ENCODE data around the gene INPP5E.

INPP5E gene

GRCh38 chr9:136380381-136380780 is 59.3 kb downstream of the INPP5E start (continued):
- TF ChIP-seq WT1 (tag by site-specific recombination; IDR thresholded peaks at IDR 0.05): no peak
- TF ChIP-seq ZNF426 (tag by site-specific recombination; IDR thresholded peaks at IDR 0.05): no peak
- TF ChIP-seq ZNF23 (tag by site-specific recombination; IDR thresholded peaks at IDR 0.05; ENCODE audit: borderline replicate concordance): no peak
- no peak for TF ChIP-seq ZBTB11 (tag by site-specific recombination; conservative IDR thresholded peaks at IDR 0.05; ENCODE audit: low read depth)

- ChIA-PET CTCF (interaction anchor here (1.0 kb wide), 1 partner anchor 21 kb away, joined by 3 read pairs; no protein-coding TSS in a partner anchor), POLR2A (interaction anchor here (0.5 to 1.3 kb wide), 4 partner anchors 10 to 38 kb away, joined by 3 to 4 read pairs (median 4); no protein-coding TSS in a partner anchor)
- H3K36me3 ChIP-seq (ENCODE audit: control insufficient read depth in 2 of 2, insufficient read depth in 1 of 2, low read length in 2 of 2): peaks cover 3 to 98% of the 10 kb centered on the region in 2 experiments
- H3K4me3 ChIP-seq (ENCODE audit: low read depth, low read length): no peak overlapping the region
- H3K27ac ChIP-seq (ENCODE audit: extremely low read depth, low read depth, low read length): no peak overlapping the region
- no peaks in the 10 kb centered on the region for H3K9me3 ChIP-seq (ENCODE audit: control insufficient read depth, insufficient read depth, low read depth, low read length)
- no peak for TF ChIP-seq ZNF23 (tag by site-specific recombination; IDR thresholded peaks at IDR 0.05; ENCODE audit: borderline replicate concordance)
- H3K4me1 ChIP-seq (ENCODE audit: control insufficient read depth, insufficient read depth, low read length): no peaks in the 10 kb centered on the region
These were observed 59.8 kb downstream of the INPP5E start for GRCh38 chr9:136379891-136380290.

- H3K9me3 ChIP-seq (ENCODE audit: control insufficient read depth, insufficient read depth, low read depth, low read length): no peaks in the 10 kb centered on the region
- TF ChIP-seq PRDM4 (tag by site-specific recombination; IDR thresholded peaks at IDR 0.05) (no peak), ZNF146 (tag by site-specific recombination; IDR thresholded peaks at IDR 0.05) (no peak), ZNF843 (tag by site-specific recombination; IDR thresholded peaks at IDR 0.05) (no peak), ZFHX2 (tag by site-specific recombination; conservative IDR thresholded peaks at IDR 0.05) (no peak)
- H3K27ac ChIP-seq (ENCODE audit: extremely low read depth, low read depth, low read length): no peak overlapping the region
- H3K4me1 ChIP-seq (ENCODE audit: control insufficient read depth, insufficient read depth, low read length): no peaks in the 10 kb centered on the region
- H3K36me3 ChIP-seq (ENCODE audit: control insufficient read depth in 2 of 2, insufficient read depth in 1 of 2, low read length in 2 of 2): peaks cover 0 to 97% of the 10 kb centered on the region in 2 experiments; a peak in 2 of 3 replicates
- no peak overlapping the region for H3K4me3 ChIP-seq (ENCODE audit: low read depth, low read length)
- ChIA-PET CTCF (interaction anchor here (1.0 kb wide), 1 partner anchor 22 kb away, joined by 3 read pairs; no protein-coding TSS in a partner anchor), POLR2A (interaction anchor here (0.5 to 1.3 kb wide), 4 partner anchors 10 to 37 kb away, joined by 3 to 4 read pairs (median 4); no protein-coding TSS in a partner anchor)
These were observed 60.2 kb downstream of the INPP5E start for GRCh38 chr9:136379401-136379800.

GRCh38 chr9:136379003-136379287 is 60.7 kb downstream of the INPP5E start:
- peaks cover 0 to 94% of the 10 kb centered on the region in 2 experiments; a peak in 2 of 3 replicates for H3K36me3 ChIP-seq (ENCODE audit: control insufficient read depth in 2 of 2, insufficient read depth in 1 of 2, low read length in 2 of 2)
- no peak overlapping the region for H3K4me3 ChIP-seq (ENCODE audit: low read depth, low read length)
- no peaks in the 10 kb centered on the region for H3K4me1 ChIP-seq (ENCODE audit: control insufficient read depth, insufficient read depth, low read length)
- no peaks in the 10 kb centered on the region for H3K9me3 ChIP-seq (ENCODE audit: control insufficient read depth, insufficient read depth, low read depth, low read length)
- POLR2A ChIA-PET: interaction anchor here (1.3 to 1.4 kb wide), 2 partner anchors 13 to 14 kb away, joined by 3 to 4 read pairs; no protein-coding TSS in a partner anchor
- no peak overlapping the region for H3K27ac ChIP-seq (ENCODE audit: extremely low read depth, low read depth, low read length)
- CTCF ChIA-PET: no interaction called here
- TF ChIP-seq WT1 (tag by site-specific recombination; IDR thresholded peaks at IDR 0.05): no peak
- TF ChIP-seq ZBTB49 (tag by site-specific recombination; IDR thresholded peaks at IDR 0.05; ENCODE audit: low read depth): no peak
- TF ChIP-seq ZNF626 (tag by site-specific recombination; IDR thresholded peaks at IDR 0.05): no peak
- TF ChIP-seq KLF7 (tag by site-specific recombination; IDR thresholded peaks at IDR 0.05; ENCODE audit: borderline replicate concordance): no peak
- TF ChIP-seq ZBTB21 (tag by site-specific recombination; IDR thresholded peaks at IDR 0.05): no peak
- no peak for TF ChIP-seq ZNF324 (tag by site-specific recombination; IDR thresholded peaks at IDR 0.05)
- TF ChIP-seq ZNF837 (tag by site-specific recombination; IDR thresholded peaks at IDR 0.05): no peak
- no peak for TF ChIP-seq CTCF (tag by site-specific recombination; IDR thresholded peaks at IDR 0.05)
- TF ChIP-seq ZBTB1 (tag by site-specific recombination; IDR thresholded peaks at IDR 0.05): no peak

Measured in HEK293 (cell line).